ENCODE measurements around the gene GNAQ. TPM values are rescaled to one million over a fixed set of nuclear protein-coding genes. Genes with fewer than 3 reads are reported as not detected.

GNAQ gene
- total RNA-seq, 1 experiment from 2014 or later = 55.5 TPM

- TF ChIP-seq CTCF (IDR thresholded peaks at IDR 0.05) = no peak
- TF ChIP-seq, protein P1, sequence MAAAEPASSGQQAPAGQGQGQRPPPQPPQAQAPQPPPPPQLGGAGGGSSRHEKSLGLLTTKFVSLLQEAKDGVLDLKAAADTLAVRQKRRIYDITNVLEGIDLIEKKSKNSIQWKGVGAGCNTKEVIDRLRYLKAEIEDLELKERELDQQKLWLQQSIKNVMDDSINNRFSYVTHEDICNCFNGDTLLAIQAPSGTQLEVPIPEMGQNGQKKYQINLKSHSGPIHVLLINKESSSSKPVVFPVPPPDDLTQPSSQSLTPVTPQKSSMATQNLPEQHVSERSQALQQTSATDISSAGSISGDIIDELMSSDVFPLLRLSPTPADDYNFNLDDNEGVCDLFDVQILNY (CRISPR knock-in tag; IDR thresholded peaks at IDR 0.05) = no peak
Observed at GRCh38 chr9:77908293-77908692, 123.3 kb downstream of the GNAQ start (continued).

DNA sequence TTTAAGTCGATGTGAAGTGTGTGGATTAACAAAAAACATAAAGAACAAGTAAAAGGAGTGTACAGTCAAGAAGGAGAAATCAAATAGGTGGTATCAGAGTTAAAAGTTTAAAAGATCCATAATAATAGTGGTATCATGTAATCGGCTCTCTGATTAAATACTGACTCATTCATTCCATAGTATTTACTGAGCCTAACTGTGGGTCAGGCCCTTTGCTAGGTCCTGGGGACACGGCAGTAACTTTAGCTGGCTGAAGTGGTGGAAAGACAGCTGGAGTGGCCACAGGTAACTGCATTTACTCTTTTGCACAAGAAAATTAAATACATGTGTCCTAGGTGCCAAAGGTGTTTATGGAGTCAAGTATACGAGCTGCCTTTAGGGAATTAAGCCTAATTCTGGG lies 124.0 kb downstream of the GNAQ start:
- no peak for ATAC-seq
- DNase-seq (ENCODE audit: low spot score) = no peak
- Mint-ChIP-seq H3K4me3 (no peak overlapping the region), H3K9me3 (no peaks in the 10 kb centered on the region), H3K27ac (no peak overlapping the region), H3K36me3 (no peaks in the 10 kb centered on the region), H3K27me3 (ENCODE audit: low read depth) (no peaks in the 10 kb centered on the region), H3K4me1 (peaks cover 14% of the 10 kb centered on the region)
- ChIA-PET POLR2A (no interaction called here), CTCF (interaction anchor here (2.0 kb wide), 1 partner anchor 11 kb away, joined by 5 read pairs; no protein-coding TSS in a partner anchor)
- TF ChIP-seq MYBL2 (CRISPR knock-in tag; IDR thresholded peaks at IDR 0.05) = no peak
- TF ChIP-seq, protein P2, sequence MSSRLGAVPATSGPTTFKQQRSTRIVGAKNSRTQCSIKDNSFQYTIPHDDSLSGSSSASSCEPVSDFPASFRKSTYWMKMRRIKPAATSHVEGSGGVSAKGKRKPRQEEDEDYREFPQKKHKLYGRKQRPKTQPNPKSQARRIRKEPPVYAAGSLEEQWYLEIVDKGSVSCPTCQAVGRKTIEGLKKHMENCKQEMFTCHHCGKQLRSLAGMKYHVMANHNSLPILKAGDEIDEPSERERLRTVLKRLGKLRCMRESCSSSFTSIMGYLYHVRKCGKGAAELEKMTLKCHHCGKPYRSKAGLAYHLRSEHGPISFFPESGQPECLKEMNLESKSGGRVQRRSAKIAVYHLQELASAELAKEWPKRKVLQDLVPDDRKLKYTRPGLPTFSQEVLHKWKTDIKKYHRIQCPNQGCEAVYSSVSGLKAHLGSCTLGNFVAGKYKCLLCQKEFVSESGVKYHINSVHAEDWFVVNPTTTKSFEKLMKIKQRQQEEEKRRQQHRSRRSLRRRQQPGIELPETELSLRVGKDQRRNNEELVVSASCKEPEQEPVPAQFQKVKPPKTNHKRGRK (CRISPR knock-in tag; IDR thresholded peaks at IDR 0.05; ENCODE audit: borderline replicate concordance) = no peak

GRCh38 chr9:77906991-77907390 lies 124.6 kb downstream of the GNAQ start:
- DNase-seq (ENCODE audit: low spot score) = no peak
- H3K4me3 Mint-ChIP-seq = no peak overlapping the region
- H3K36me3 Mint-ChIP-seq = no peaks in the 10 kb centered on the region
- POLR2A ChIA-PET = no interaction called here
- no peaks in the 10 kb centered on the region for H3K9me3 Mint-ChIP-seq
- H3K4me1 Mint-ChIP-seq = peaks cover 12% of the 10 kb centered on the region
- no peak overlapping the region for H3K27ac Mint-ChIP-seq
- no peaks in the 10 kb centered on the region for H3K27me3 Mint-ChIP-seq (ENCODE audit: low read depth)
- CTCF ChIA-PET = interaction anchor here (2.0 kb wide), 1 partner anchor 10 kb away, joined by 5 read pairs; no protein-coding TSS in a partner anchor
- ATAC-seq = no peak
- TF ChIP-seq, protein P3, sequence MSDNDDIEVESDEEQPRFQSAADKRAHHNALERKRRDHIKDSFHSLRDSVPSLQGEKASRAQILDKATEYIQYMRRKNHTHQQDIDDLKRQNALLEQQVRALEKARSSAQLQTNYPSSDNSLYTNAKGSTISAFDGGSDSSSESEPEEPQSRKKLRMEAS (CRISPR knock-in tag; IDR thresholded peaks at IDR 0.05) = no peak
- TF ChIP-seq ZBTB43 (CRISPR knock-in tag; IDR thresholded peaks at IDR 0.05) = no peak
- no peak for TF ChIP-seq NFYB (CRISPR knock-in tag; conservative IDR thresholded peaks at IDR 0.05; ENCODE audit: low read depth)
- TF ChIP-seq GTF2I (CRISPR knock-in tag; conservative IDR thresholded peaks at IDR 0.05) = no peak
- TF ChIP-seq ZNF138 (CRISPR knock-in tag; conservative IDR thresholded peaks at IDR 0.05) = no peak
- TF ChIP-seq, protein P4, sequence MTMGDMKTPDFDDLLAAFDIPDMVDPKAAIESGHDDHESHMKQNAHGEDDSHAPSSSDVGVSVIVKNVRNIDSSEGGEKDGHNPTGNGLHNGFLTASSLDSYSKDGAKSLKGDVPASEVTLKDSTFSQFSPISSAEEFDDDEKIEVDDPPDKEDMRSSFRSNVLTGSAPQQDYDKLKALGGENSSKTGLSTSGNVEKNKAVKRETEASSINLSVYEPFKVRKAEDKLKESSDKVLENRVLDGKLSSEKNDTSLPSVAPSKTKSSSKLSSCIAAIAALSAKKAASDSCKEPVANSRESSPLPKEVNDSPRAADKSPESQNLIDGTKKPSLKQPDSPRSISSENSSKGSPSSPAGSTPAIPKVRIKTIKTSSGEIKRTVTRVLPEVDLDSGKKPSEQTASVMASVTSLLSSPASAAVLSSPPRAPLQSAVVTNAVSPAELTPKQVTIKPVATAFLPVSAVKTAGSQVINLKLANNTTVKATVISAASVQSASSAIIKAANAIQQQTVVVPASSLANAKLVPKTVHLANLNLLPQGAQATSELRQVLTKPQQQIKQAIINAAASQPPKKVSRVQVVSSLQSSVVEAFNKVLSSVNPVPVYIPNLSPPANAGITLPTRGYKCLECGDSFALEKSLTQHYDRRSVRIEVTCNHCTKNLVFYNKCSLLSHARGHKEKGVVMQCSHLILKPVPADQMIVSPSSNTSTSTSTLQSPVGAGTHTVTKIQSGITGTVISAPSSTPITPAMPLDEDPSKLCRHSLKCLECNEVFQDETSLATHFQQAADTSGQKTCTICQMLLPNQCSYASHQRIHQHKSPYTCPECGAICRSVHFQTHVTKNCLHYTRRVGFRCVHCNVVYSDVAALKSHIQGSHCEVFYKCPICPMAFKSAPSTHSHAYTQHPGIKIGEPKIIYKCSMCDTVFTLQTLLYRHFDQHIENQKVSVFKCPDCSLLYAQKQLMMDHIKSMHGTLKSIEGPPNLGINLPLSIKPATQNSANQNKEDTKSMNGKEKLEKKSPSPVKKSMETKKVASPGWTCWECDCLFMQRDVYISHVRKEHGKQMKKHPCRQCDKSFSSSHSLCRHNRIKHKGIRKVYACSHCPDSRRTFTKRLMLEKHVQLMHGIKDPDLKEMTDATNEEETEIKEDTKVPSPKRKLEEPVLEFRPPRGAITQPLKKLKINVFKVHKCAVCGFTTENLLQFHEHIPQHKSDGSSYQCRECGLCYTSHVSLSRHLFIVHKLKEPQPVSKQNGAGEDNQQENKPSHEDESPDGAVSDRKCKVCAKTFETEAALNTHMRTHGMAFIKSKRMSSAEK (CRISPR knock-in tag; IDR thresholded peaks at IDR 0.05; ENCODE audit: borderline replicate concordance) = no peak
- no peak for TF ChIP-seq OVOL2 (CRISPR knock-in tag; IDR thresholded peaks at IDR 0.05; ENCODE audit: borderline replicate concordance)
- no peak for TF ChIP-seq PREB (CRISPR knock-in tag; IDR thresholded peaks at IDR 0.05; ENCODE audit: borderline replicate concordance)
- no peak for TF ChIP-seq FOXK1 (CRISPR knock-in tag; IDR thresholded peaks at IDR 0.05)
- TF ChIP-seq IRF1 (CRISPR knock-in tag; IDR thresholded peaks at IDR 0.05) = no peak
- no peak for TF ChIP-seq ESRRA (CRISPR knock-in tag; IDR thresholded peaks at IDR 0.05; ENCODE audit: borderline replicate concordance)
- TF ChIP-seq CREB1 (CRISPR knock-in tag; IDR thresholded peaks at IDR 0.05) = no peak
- TF ChIP-seq GABPB1 (CRISPR knock-in tag; IDR thresholded peaks at IDR 0.05) = no peak
- TF ChIP-seq, protein P1 (CRISPR knock-in tag; IDR thresholded peaks at IDR 0.05) = no peak
- TF ChIP-seq TEAD4 (CRISPR knock-in tag; IDR thresholded peaks at IDR 0.05) = no peak
- no peak for TF ChIP-seq GRHL2 (CRISPR knock-in tag; IDR thresholded peaks at IDR 0.05; ENCODE audit: insufficient replicate concordance, severe bottlenecking)
- TF ChIP-seq EMX1 (CRISPR knock-in tag; IDR thresholded peaks at IDR 0.05) = no peak
- no peak for TF ChIP-seq SP1 (CRISPR knock-in tag; conservative IDR thresholded peaks at IDR 0.05)

Measured in WTC11 (cell line).